Gastroesophageal sphincter (tissue), 4 donors: Measurements from ENCODE around the gene DNAAF3. TPM values are rescaled to one million over a fixed set of nuclear protein-coding genes. Genes with fewer than 3 reads are reported as not detected.

Experiments
- ATAC-seq: fragments of 150-250 bp; one replicate; pipeline ENCODE4 v1.9.1; 2016; ENCODE audit warnings: mild to moderate bottlenecking, moderate library complexity
- H3K27ac ChIP-seq, 4 donors: fragments of 200-600 bp; sonication (generic) in 3 of 4; 1 replicate in 3 of 4; 2 replicates in 1 of 4; pipeline ENCODE4 v1.5.1; 2016 to 2019
- H3K27me3 ChIP-seq: fragments of 200-600 bp; sonication (generic); one replicate; pipeline ENCODE4 v1.5.1; 2019
- H3K36me3 ChIP-seq, 2 donors: fragments of 200-600 bp; sonication (generic); one replicate each; pipeline ENCODE4 v1.5.1; 2019; ENCODE audit warnings: control low read depth in 1 of 2
- H3K4me1 ChIP-seq, 3 donors: fragments of 200-600 bp; sonication (generic); 1 replicate in 2 of 3; 2 replicates in 1 of 3; pipeline ENCODE4 v1.5.1; 2016 to 2019; ENCODE audit warnings: control low read depth in 2 of 3
- H3K4me3 ChIP-seq, 2 donors: fragments of 200-600 bp; sonication (generic); one replicate each; pipeline ENCODE4 v1.5.1; 2019; ENCODE audit warnings: mild to moderate bottlenecking in 1 of 2, moderate library complexity in 1 of 2
- H3K9me3 ChIP-seq, 3 donors: fragments of 200-600 bp; sonication (generic); one replicate each; pipeline ENCODE4 v1.5.1; 2017 to 2019; ENCODE audit warnings: control low read depth in 2 of 3
- EP300 ChIP-seq: sonication (generic); formaldehyde crosslinking; IDR thresholded peaks from one replicate; pipeline ENCODE4 v1.6.1; 2017; ENCODE audit warnings: antibody characterized with exemption, mild to moderate bottlenecking
- POLR2A ChIP-seq, 2 donors: fragments of 450-650 bp; IDR thresholded peaks; one replicate each; pipeline ENCODE4 v1.6.1; 2017; ENCODE audit warnings: antibody characterized with exemption in 2 of 2, mild to moderate bottlenecking in 2 of 2, moderate library complexity in 1 of 2
- POLR2AphosphoS5 ChIP-seq: sonication (generic); formaldehyde crosslinking; IDR thresholded peaks from one replicate; pipeline ENCODE4 v1.6.1; 2017; ENCODE audit warnings: antibody characterized with exemption
- WGBS, 2 donors: methylation state at CpG; one replicate each; pipeline ENCODE4 v1.1.5; 2018; ENCODE audit warnings: low coverage in 1 of 2; 5-methylcytosine and 5-hydroxymethylcytosine counted together
- small RNA-seq, 4 donors: library from RNA; depleted of rRNA; stranded (forward); fragments of <200 nt; gene quantifications; one replicate each; pipeline ENCODE3, GENCODE V24; 2016
- total RNA-seq, 4 donors: library from RNA; depleted of rRNA; stranded (reverse); fragments of >200 nt; gene quantifications; one replicate each; pipeline ENCODE4 v1.1.0, GENCODE V29; 2016
- TF ChIP-seq, protein P1 (sequence below), 4 experiments: fragments of 200-600 bp in 2 of 4; fragments of 450-650 bp in 2 of 4; sonication (generic) in 1 of 4; IDR thresholded peaks; one replicate each; pipeline ENCODE4 v1.5.1; 2017 to 2019; ENCODE audit warnings: antibody characterized with exemption in 4 of 4, mild to moderate bottlenecking in 2 of 4, moderate library complexity in 2 of 4

The DNAAF3 gene
- total RNA-seq, 4 donors from 2014 or later: 0.42 to 0.52 TPM; not detected in 2

GRCh38 chr19:55112246-55112776 is 54.1 kb downstream of the DNAAF3 start:
- WGBS, 2 donors: no CpG with 5 or more reads among the region's 25 CpGs
- peak overlapping the region; percentile 78 to 98 (median 97) for H3K27ac ChIP-seq
- no peak for ATAC-seq
- H3K36me3 ChIP-seq: peaks cover 0 to 29% of the 10 kb centered on the region in 2 donors
- H3K27me3 ChIP-seq: no peaks in the 10 kb centered on the region
- peaks cover 0 to 76% (median 38%) of the 10 kb centered on the region in 3 donors for H3K4me1 ChIP-seq
- no peaks in the 10 kb centered on the region for H3K9me3 ChIP-seq
- TF ChIP-seq, protein P1, sequence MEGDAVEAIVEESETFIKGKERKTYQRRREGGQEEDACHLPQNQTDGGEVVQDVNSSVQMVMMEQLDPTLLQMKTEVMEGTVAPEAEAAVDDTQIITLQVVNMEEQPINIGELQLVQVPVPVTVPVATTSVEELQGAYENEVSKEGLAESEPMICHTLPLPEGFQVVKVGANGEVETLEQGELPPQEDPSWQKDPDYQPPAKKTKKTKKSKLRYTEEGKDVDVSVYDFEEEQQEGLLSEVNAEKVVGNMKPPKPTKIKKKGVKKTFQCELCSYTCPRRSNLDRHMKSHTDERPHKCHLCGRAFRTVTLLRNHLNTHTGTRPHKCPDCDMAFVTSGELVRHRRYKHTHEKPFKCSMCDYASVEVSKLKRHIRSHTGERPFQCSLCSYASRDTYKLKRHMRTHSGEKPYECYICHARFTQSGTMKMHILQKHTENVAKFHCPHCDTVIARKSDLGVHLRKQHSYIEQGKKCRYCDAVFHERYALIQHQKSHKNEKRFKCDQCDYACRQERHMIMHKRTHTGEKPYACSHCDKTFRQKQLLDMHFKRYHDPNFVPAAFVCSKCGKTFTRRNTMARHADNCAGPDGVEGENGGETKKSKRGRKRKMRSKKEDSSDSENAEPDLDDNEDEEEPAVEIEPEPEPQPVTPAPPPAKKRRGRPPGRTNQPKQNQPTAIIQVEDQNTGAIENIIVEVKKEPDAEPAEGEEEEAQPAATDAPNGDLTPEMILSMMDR (IDR thresholded peaks at IDR 0.05): no peak
- no peak for TF ChIP-seq EP300
- no peak for TF ChIP-seq POLR2A (IDR thresholded peaks at IDR 0.05)
- TF ChIP-seq POLR2AphosphoS5: no peak
- H3K4me3 ChIP-seq: peak overlapping the region in 1 of 2 donors; percentile 79

GRCh38 chr19:55111238-55111831 is 55.1 kb downstream of the DNAAF3 start:
- H3K27ac ChIP-seq: peak overlapping the region; percentile 78 to 98 (median 97)

DNA sequence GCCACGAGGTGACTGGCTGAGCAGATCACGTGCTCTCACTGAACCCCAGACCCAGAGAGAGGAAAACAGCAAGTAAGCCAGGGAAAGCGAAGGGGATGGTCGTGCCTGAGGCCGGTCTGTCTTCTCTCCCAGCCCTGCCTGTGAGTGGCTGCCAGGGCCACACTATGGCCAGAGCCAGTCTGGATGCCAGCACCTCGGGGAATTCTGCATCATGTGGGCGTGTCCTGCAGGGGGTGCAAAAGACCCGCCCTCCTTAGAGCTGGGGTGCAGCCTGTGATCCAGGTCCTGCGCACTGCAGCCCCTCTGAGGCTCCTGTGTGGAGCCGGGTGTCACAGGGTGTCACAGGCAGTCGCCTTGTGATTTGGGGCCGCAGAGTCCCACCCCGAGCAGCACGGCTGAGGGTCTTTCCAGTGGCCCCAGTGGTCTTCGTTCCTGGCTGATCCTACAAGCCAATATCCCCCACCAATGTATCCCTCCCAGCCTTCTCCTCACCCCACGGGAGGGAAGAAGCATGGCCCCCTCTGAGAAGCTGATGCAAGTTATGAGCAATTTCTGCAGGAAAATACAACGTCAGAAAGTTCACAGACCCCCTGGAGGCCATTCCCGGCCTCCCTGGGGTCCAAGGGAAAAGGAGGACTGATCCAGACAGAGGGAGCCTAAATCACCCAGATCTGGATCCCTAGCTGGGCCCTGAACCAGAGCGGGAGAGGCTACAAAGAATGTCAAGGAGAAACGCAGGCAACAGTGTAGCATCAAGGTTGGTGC is 56.7 kb downstream of the DNAAF3 start:
- no peaks in the 10 kb centered on the region for H3K27me3 ChIP-seq

More at GRCh38 chr19:55111238-55111831, 55.1 kb downstream of the DNAAF3 start:
- ATAC-seq: no peak
- TF ChIP-seq POLR2A (IDR thresholded peaks at IDR 0.05) (no peak), POLR2AphosphoS5 (peak; percentile 49), EP300 (no peak)
- TF ChIP-seq, protein P1 (IDR thresholded peaks at IDR 0.05): no peak
- H3K27me3 ChIP-seq: no peaks in the 10 kb centered on the region
- no peaks in the 10 kb centered on the region for H3K9me3 ChIP-seq
- H3K4me3 ChIP-seq: peak overlapping the region in 1 of 2 donors; percentile 20
- 57 to 60% methylated on average over 3 to 15 of the region's 21 CpGs for WGBS, 2 donors
- peaks cover 0 to 75% (median 38%) of the 10 kb centered on the region in 3 donors for H3K4me1 ChIP-seq
- H3K36me3 ChIP-seq: peaks cover 0 to 36% of the 10 kb centered on the region in 2 donors

More for the DNA sequence above, 56.7 kb downstream of the DNAAF3 start:
- peaks cover 0 to 50% of the 10 kb centered on the region in 2 donors for H3K36me3 ChIP-seq
- no peaks in the 10 kb centered on the region for H3K9me3 ChIP-seq
- no peak overlapping the region for H3K4me3 ChIP-seq
- ATAC-seq: no peak
- 61 to 72% methylated on average over 3 to 6 of the region's 20 CpGs for WGBS, 2 donors
- TF ChIP-seq POLR2AphosphoS5 (no peak), POLR2A (IDR thresholded peaks at IDR 0.05) (no peak), EP300 (no peak)
- TF ChIP-seq, protein P1 (IDR thresholded peaks at IDR 0.05): no peak
- H3K27ac ChIP-seq: peak overlapping the region in 3 of 4 donors; percentile 54 to 98 (median 96)
- peaks cover 0 to 59% (median 25%) of the 10 kb centered on the region in 3 donors for H3K4me1 ChIP-seq

Small RNAs within 50 kb of the gene (small RNA-seq; reads per million reads assigned to genes)
- 0 reads per million in 4 donors for gene MIR7975
- gene RF01210: 0 reads per million in 4 donors

Other genes starting within 250 kb of the DNAAF3 start
- gene NLRP7, start 219.1 kb downstream of the DNAAF3 start, total RNA-seq: not detected
- gene NLRP2, start 200.2 kb downstream of the DNAAF3 start, total RNA-seq: 1 to 10 TPM in 1 of 4 donors, under 1 TPM in 1, not detected in 2; 0.15 to 1.1 TPM
- gene GP6, start 128.3 kb downstream of the DNAAF3 start, total RNA-seq: not detected
- 10 to 100 TPM in 3 of 4 donors, 1 to 10 TPM in 1; 10.0 to 15.6 (median 13.9) TPM for gene RDH13, start 103.5 kb downstream of the DNAAF3 start, total RNA-seq
- 10 to 100 TPM in 1 of 4 donors, 1 to 10 TPM in 3; 2.2 to 10.5 (median 2.5) TPM for gene EPS8L1, start 90.7 kb downstream of the DNAAF3 start, total RNA-seq
- 100 to 1,000 TPM; 268 to 479 (median 276) TPM for gene PPP1R12C, start 49.0 kb downstream of the DNAAF3 start, total RNA-seq
- 1 to 10 TPM in 1 of 4 donors, not detected in 3; 4.4 TPM for gene TNNT1, start 17.4 kb downstream of the DNAAF3 start, total RNA-seq
- gene TNNI3, start 8.9 kb downstream of the DNAAF3 start, total RNA-seq: not detected
- under 1 TPM in 1 of 4 donors, not detected in 3; 0.13 TPM for gene SYT5, start 13.7 kb upstream of the DNAAF3 start, total RNA-seq
- 1 to 10 TPM in 3 of 4 donors, under 1 TPM in 1; 0.54 to 4.0 (median 1.4) TPM for gene PTPRH, start 42.9 kb upstream of the DNAAF3 start, total RNA-seq
- 1 to 10 TPM in 3 of 4 donors, not detected in 1; 1.7 to 3.8 (median 1.8) TPM for gene TMEM86B, start 62.1 kb upstream of the DNAAF3 start, total RNA-seq
- gene PPP6R1, start 92.4 kb upstream of the DNAAF3 start, total RNA-seq: 10 to 100 TPM; 32.6 to 79.4 (median 34.0) TPM
- gene HSPBP1, start 113.5 kb upstream of the DNAAF3 start, total RNA-seq: 10 to 100 TPM; 20.9 to 37.1 (median 26.5) TPM
- gene BRSK1, start 117.4 kb upstream of the DNAAF3 start, total RNA-seq: 10 to 100 TPM in 1 of 4 donors, 1 to 10 TPM in 3; 4.0 to 19.8 (median 8.8) TPM
- 10 to 100 TPM in 1 of 4 donors, 1 to 10 TPM in 2, not detected in 1; 2.2 to 12.4 (median 3.3) TPM for gene TMEM150B, start 158.7 kb upstream of the DNAAF3 start, total RNA-seq
- gene KMT5C, start 173.3 kb upstream of the DNAAF3 start, total RNA-seq: 10 to 100 TPM in 2 of 4 donors, 1 to 10 TPM in 2; 3.4 to 11.2 (median 9.2) TPM
- gene COX6B2, start 188.1 kb upstream of the DNAAF3 start, total RNA-seq: not detected
- not detected for gene GARIN5B, start 196.6 kb upstream of the DNAAF3 start, total RNA-seq
- gene IL11, start 203.8 kb upstream of the DNAAF3 start, total RNA-seq: under 1 TPM in 1 of 4 donors, not detected in 3; 0.67 TPM
- gene TMEM190, start 210.2 kb upstream of the DNAAF3 start, total RNA-seq: not detected
- gene TMEM238, start 217.7 kb upstream of the DNAAF3 start, total RNA-seq: 1 to 10 TPM in 2 of 4 donors, not detected in 2; 1.6 to 6.0 TPM
- 100 to 1,000 TPM; 174 to 282 (median 271) TPM for gene RPL28, start 219.3 kb upstream of the DNAAF3 start, total RNA-seq
- gene UBE2S, start 241.2 kb upstream of the DNAAF3 start, total RNA-seq: 10 to 100 TPM; 12.6 to 17.7 (median 15.4) TPM